Dermis blood vessel endothelial cell (primary cell): ENCODE measurements around the gene ASIC3. TPM values are rescaled to one million over a fixed set of nuclear protein-coding genes. Genes with fewer than 3 reads are reported as not detected.

ENCODE experiments used
- DNase-seq: peaks from one replicate; pipeline ENCODE4 v3.0.0; 2010
- total RNA-seq: library from RNA; depleted of rRNA; stranded (reverse); fragments of >200 nt; gene quantifications from 2 replicates; pipeline ENCODE4 v1.2.3, GENCODE V29; 2014

Gene ASIC3
- total RNA-seq, 1 donor from 2014 or later, result not detected

DNA sequence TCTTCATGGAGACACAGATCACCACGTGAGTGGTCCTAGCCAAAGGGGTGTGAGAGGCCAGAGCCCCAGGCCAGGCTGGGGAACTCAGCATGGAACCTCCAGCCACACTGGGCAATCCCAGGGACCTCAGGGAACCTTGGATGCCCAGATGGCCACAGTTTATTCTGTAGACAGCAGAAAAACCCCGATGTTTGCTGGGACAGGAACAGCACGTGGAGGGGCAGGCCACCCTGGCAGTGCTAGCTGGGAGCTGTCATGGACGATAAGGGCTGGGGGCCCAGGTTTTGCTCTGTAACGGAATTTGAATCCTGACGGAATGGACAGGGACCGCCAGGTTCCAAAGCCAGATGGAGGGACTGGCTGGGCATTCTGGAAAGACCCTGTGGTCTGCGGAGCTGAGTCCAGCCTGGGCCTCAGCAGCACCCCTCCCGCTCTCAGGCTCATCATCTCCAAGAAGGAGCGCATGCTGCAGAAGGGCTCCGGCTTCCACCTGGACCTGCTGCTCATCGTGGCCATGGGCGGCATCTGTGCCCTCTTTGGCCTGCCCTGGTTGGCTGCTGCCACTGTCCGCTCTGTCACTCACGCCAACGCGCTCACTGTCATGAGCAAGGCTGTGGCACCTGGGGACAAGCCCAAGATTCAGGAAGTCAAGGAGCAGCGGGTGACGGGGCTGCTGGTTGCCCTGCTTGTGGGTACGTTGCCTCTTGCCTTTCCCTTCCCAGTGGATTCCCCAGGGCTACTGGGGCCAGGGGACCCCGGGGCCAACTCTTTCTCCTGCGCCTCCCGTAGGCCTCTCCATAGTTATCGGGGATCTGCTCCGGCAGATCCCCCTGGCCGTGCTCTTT is 26.7 kb downstream of the ASIC3 start:
- no peak for DNase-seq

DNA sequence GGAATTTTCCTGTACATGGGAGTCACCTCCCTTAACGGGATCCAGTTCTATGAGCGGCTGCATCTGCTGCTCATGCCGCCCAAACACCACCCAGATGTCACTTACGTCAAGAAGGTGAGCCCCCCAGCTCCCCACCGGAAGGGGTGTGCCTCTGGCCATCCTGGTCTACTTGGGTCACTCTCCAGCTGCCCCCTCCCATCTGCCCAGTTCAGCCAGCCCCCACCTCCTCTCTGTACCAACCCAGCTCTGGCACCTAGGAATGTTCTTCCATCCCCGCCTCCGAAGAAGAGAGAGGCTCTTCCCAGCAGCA is 27.3 kb downstream of the ASIC3 start:
- DNase-seq, result no peak

DNA sequence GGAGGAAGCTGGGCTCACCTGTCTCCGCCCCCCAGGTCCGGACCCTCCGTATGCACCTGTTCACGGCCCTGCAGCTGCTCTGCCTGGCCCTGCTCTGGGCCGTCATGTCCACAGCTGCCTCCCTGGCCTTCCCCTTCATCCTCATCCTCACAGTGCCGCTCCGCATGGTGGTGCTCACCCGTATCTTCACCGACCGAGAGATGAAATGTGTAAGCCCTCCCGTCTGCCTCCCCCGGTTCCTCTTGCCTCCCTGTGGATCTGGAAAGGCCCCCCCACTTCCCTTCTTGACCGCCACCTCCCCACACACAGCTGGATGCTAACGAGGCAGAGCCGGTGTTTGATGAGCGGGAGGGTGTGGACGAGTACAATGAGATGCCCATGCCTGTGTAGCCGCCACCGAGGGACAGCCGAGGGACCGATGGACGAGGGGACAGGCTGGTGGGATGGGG is 27.7 kb downstream of the ASIC3 start:
- no peak for DNase-seq

DNA sequence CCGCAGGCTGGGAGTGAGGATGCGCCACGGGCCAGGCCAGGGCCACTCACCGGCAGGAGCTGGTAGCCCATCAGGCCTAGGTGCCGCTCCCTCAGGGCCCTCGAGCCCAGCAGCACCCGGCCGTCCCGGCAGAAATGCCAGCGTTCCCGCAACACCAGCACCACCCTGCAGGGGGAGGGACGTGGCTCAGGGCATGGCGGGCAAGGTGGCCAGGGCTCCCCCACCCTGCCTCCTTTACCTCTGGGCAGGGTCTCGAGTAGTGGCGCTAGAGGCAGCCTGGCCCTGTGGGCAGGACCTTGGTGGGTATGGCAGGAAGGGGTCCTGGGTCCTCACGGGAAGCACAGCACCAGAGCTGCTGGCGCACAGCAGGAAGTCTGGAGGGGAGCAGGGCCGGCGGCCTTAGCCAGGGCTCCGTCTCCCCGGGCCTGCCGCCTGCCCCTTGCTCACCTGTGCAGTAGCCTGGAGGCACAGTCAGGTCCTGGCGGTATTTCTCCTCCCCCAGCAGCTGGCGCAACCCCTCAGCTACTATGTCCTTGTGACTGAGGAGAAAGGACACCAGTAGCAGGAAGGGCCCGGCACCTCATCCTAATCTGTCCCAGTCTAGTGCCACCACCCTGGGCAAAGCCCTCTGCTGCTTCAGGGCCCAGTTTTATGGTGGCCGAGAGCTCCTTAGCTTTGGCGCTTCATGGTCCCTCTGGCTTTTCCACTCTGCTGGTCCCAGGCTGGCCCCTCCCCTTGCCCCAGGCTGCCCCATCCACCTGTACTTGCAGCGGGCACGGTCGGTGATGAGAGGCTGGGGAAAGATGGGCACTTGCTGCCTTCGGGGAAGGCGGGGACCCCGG is 28.8 kb downstream of the ASIC3 start:
- DNase-seq, result peak; percentile 54

DNA sequence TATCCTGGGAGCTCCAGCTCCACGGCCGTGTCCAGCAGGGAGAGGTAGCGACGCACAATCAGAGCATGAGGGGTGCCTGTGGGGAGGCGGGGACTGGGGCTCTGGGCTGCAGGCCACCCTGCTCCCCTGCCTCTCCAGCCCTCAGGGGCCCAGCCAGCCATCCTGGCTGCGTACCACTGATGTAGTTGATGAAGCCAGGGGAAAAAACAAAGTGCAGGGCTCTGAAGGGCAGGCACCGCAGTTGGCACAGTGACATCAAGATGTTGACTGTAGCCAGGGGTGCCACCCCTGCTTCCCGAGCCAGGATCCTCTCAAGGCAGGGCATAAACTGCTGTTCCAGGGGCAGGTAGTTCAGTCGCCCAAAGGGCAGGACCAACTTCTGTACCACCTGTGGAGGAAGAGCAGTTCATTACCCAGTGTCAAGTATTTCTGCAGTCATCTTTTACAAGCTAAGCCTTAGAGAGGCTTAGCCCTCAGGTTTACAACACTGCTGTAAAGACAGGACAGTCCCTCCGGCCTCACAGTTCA is 29.4 kb downstream of the ASIC3 start:
- no peak for DNase-seq

DNA sequence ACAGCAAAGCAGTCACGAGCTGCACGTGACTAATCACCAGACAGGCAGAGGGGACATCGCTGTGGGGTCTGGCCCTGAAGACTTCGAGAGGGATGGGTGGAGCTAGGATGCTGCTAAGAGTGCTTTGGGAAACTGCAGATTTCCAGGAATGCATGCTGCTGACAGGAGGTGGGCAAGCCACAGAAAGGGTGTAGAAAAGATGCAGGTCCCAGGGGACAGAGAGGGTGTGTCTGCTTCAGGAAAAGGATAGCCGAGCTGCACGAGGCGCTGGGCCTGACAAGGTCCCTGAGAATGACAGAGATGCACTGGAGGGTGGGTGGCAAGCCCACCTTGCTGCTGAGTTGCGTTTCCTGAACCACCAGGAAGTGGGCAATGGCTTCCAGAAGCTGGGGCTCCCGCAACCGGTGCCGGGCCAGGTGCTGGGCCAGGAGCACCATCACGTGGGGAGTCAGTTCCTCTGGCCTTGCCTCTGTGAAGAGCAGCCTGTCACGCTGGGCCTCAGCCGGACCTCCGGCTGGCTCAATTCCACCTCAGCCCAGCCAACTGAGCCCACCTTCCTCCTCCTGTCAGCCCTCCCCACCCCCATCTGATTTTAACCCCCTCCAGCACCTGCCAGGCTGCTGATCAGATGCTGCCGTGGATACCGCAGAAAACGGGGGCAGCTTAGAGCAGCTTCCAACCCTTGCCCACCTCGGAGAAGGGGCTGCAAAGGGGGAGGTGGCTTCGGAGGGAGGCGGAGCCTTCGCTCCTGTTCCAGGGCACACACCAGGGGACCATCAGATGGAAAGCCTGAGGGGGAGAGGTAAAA is 30.1 kb downstream of the ASIC3 start:
- no peak for DNase-seq

DNA sequence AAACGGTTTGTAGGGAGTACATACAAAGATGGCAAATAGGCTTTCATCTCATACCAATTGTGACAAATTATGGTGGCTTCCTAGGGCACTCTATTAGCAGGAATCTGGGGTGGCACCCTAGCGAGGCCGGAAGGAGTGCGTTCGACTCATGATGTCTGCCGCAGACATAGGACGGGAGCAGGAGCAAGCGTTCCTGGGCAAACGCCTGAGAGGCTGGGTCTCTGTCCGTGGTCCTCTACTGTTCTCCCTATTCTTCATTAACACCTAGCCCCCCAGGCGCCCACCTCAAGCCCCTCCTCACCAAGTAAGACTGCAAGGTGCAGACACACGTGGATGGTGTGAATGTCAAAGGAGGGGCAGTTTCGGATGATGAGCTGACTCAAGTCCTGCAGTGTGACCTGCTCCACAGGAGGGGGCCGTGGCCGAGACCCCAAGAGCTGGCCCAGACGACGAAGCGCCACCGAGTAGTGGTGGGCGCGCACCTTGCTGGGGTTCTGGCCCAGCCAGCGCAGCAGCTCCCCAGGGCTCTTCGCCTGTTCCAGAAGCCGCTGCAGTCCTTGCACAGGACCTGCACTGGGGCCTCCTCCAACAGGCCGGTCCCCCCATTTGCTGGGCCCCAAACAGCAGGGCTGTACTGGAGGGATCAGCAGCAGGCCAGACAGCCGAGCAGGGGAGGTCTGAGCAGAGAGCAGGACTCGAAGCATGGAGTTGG is 31.0 kb downstream of the ASIC3 start:
- no peak for DNase-seq

DNA sequence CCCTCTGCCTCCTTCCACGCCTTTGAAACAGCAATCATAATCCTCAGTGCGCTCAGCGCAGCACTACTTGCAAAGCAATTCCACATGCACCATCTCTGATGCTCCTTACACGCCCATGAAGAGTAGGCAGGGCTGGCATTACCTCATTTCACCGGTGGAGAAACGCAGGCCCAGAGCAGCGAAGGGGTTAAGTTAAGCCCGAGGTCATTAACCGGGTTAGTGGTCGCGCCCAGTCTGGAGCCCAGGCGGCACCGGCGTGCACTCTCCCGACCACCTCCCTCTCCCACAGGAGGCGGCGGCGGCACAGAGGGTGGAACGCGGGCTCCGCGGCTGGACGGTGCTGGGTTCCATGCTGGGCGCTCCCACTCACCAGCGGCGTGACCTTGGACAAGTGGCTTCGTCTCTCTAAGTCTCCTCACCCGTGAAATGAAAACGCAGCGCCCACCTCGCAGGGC is 31.8 kb downstream of the ASIC3 start:
- DNase-seq, result peak; percentile 52

DNA sequence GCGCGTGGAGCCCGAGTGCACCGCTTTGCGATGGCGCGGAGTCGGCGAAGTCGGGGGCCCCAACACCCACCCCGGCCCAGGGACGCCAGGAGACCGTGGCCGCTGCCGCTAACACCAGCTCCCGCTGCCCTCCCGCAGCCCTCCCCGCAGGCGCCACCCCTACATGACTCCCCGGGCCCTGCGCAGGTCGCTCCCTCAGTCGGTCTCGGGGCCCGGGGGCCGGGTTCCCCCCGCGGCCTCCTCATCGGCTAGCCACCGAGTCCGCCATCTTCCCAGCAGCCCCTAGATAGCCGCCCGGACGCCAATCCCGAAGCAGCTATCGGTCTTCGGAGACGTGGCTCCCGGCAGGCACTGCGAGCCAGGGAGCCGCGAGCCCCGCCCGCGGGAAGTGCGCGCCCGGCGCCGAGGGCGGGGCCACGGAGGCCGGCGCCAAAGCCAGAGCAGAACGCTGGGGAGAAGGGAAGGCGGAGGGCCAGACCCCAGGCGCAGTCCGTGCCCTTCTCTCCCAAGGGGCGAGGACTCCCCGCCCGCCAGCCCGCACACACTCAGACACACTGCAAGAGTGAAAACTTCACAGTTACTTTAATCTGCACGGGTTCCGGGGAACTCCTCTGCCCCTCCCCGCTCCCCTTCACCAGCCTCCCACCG is 32.3 kb downstream of the ASIC3 start, which contains the start of gene FASTK:
TSS of gene FASTK (minus strand) at position 288 of the 648 bp plus-strand sequence. CDS start at position 245, 43 bp downstream.
- peak; percentile 93 for DNase-seq

DNA sequence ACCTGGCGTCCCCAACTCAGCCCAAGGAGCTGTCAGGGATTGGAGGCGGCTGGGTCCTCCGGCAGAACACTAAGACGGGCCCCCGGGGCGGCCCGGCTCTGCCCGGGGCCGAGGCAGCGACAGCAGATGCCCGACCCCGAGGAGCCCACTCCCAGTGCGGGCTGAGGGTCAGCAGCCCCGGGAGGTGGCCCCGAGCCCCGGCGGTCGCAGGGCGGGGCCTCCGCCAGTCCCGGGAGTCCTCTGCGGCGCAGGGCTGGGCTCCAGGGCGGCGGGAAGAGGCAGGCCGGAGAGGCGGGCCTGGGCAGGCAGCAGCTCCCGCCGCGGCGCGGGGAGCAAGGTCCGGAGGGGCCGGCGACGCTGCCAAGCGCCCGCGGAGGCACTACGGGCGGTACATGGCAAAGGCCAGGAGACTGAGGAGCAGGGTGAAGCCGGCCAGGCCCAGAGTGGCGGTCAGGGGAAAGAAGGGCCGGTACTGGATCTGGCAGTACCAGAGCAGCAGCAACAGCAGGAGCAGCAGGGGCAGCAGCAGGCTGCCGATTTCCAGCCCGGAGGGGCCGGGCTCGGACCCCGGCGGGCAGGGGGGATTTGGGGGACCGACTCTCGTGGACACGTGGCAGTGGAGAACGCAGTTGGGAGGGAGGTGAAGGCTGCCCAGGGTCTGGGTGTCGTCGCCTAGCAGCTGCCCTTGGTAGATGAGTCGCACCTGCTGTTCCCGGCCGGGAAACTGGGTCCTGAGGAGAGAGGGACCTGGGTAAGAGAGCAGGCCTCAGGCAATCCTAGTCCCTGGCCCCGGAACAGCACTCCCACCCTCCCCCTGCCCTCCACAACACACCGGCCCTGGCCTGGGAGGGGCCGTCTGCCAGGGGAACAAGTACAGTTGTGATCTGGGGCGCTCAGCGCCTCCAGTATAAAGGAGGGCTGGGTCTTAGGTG is 33.1 kb downstream of the ASIC3 start:
- DNase-seq, result peak; percentile 42

DNA sequence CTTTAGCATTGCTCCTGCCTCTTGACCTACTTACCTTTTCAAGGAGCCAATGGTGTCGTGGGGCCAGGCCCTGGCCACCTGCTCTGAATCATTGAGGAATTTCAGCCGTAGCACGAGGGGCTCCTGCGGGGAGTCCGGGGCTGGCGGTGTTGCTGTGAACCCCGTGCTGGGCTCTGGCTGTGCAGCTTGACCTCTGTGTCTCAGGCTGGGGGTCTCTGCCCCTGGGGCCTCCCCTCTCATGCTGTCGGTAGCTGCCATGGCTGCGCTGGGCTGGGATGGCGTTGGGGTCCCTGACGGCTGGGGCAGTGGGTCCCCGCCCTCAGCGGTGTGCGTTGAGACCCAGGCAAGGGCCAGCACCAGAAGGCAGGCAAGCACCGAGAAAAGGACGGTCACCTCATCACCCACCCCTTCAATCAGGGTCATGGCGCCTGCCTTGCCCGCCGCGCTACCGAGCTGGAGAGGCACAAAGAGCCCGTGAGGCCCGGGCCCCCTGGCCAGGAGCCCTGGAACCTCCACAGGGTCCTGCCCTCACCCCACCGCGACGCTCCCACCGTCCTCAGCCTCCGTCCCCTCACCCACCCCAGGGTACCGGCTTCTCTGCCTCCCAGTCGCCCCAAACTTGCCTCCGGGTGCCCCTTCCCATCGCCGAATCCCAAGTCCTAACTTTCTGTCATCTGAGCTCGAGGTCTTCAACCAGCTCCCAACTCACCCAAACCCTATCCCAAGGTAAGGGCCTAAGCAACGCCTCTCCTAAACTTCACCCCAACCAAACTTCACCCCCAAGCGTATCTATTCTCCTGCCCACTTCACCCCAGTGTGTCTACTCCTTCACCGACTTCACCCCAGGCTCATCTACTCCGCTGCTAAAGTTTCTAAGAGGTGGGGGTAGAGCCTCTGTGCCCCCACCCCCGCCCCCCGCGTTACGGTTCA is 34.1 kb downstream of the ASIC3 start:
- no peak for DNase-seq

DNA sequence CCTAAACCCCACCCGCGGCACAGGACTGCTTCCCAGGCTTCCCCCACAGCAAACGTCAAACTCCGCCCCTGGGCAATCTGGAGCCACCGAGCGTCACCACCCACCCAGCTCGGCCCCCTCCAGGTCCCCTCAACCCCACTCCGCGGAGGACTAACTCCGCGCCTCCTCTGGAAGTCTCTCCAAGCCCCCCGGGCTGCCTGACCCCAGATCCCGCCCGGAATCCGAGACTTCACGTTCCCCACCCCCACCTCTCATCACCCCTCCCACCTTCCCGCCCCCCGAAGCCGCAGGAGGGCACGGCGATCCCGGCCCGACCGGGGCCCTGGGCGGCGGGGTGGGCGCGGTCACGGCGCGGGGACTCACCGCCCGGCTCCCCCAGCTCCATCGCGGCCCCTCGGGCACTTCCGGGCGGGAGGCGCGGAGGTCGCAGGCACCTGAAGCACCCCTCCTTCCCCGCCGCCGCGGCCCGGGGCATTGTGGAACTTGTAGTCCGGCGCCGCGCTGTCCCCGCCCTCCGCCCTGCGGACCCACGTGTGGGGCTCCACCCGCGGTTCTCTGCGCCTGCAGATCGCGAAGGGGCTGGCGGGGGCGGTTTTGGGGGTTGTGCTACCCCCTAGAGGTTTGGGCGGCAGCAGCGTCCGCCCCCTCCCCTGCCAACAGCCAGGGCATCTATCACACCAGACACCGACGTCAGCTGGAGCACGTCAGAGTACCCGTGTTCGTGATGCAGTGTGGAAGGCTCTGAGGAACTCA is 34.9 kb downstream of the ASIC3 start, which contains the start of gene TMUB1:
TSS of gene TMUB1 (minus strand) at position 423 of the 753 bp plus-strand sequence. CDS start 930 bp downstream, outside the sequence.
- DNase-seq, result peak; percentile 69

DNA sequence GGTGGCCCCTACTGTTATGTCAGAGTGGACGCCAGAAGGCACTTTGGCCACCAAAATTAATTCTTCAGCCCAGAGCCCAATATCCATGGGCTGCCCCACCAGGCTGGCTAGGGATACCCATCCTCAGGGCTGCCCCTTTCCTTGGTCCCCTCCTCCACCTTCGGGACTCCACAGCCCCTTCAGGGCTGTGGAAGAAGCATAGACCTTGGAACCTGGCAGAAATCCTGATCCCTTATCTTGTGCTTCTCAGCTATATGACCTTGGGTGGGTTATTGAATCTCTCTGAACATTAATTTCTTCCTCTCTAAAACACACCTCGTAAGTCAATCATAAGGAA is 35.5 kb downstream of the ASIC3 start:
- no peak for DNase-seq

DNA sequence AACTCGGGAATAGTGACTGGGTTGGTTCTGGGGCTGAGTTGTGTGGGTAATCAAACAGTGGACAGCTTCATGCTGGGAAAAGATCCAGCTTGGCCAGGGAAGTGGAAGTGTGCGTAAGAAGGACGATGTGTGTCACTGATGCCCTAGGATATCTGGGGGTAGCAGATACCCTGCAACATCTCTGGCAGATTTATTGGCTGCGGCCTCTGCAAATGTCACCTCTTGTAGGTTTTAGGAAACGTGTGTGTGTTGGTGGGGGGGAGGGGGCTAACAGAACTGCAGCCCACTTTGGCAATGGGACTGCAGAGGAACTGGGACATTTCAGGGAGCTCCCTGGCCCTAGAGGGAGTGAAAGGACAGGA is 37.0 kb downstream of the ASIC3 start:
- DNase-seq, result no peak

DNA sequence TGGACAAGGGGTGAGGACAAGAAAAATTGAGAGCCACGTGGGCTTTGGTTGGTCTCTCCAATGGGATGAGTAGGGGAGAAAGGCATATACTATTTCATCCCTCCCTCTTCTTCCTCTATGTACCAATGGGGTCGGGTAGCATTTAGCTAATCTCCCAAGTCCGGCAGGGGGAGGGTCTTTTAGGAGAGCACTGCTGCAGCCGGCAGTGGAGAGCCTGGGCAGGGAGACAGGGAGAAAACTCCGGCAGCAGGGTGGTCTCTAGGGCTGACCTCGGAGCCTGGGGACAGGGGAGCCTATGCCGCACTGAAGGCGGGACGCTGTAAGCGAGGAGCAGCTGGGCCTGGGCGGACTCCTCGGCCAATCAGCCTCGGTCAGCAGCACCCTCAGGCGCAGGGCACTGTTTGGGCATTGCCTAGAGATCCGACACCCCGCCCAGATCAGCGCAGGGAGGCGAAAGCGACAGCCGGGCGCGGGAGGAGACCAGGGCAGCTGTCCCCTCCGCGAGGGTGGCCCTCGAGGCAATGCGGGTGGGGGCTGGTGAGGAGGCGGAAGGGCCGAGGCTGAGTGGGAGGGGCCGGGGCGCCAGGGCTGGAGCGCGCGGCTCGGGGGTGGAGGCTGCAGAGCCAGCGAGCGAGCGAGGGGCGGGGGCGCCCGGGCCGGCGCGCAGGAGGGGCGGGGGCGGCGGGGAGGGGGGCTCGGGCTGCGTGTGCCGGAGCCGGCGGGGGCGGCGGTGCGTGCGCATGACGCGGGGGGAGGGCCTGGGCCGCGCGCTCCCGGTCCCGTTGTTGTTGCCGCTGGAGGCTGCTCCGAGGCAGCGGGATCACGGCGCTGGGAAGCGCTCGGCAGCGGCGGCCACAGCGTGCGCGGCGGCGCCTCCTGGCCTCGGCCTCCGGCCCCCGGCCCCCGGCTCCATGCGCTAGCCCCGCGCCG is 37.6 kb downstream of the ASIC3 start, which contains the start of gene AGAP3:
TSS of gene AGAP3 (plus strand) at position 785 of the 930 bp plus-strand sequence. CDS start 267 bp downstream, outside the sequence.
- peak; percentile 87 for DNase-seq

DNA sequence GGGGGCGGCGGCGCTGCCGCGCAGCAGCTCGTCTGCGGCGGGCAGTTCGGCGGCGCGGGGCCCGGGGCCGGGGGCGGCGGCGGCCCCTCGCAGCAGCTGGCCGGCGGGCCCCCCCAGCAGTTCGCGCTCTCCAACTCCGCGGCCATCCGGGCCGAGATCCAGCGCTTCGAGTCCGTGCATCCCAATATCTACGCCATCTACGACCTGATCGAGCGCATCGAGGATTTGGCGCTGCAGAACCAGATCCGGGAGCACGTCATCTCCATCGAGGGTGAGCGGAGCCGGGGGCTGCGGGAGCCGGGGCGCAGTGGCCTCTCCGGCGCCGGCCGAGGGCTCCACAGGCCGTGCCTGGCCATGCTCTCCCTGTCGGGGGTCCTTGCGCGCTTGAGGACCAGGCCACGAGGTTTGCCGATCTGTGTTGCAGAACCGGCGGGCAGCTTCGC is 38.5 kb downstream of the ASIC3 start:
- peak; percentile 51 for DNase-seq
